ENCODE measurements around the gene RABIF. TPM values are rescaled to one million over a fixed set of nuclear protein-coding genes. Genes with fewer than 3 reads are reported as not detected.

The RABIF gene
- total RNA-seq, 2 donors from 2014 or later = 7.8 to 8.2 TPM

GRCh38 chr1:202926581-202927491, 37.9 kb upstream of the RABIF start, which contains the start of gene KLHL12:
Gene KLHL12, minus strand, starts transcription at chr1:202927234. Its CDS starts 2,072 bp downstream, at chr1:202925162.
- Mint-ChIP-seq H3K27me3 (ENCODE audit: insufficient read depth) (peaks cover 3% of the 10 kb centered on the region), H3K9me3 (no peaks in the 10 kb centered on the region), H3K36me3 (ENCODE audit: low read depth) (peaks cover 17% of the 10 kb centered on the region), H3K27ac (peak within 1 kb of the TSS; percentile 96), H3K4me3 (peak within 1 kb of the TSS; percentile 88), H3K4me1 (no peaks in the 10 kb centered on the region)
- DNase-seq = peak; percentile 99
- H3K9ac ChIP-seq (ENCODE audit: extremely low read depth, low read length, poor library complexity, severe bottlenecking) = peak within 1 kb of the TSS; percentile 73
- peaks cover 21% of the 10 kb centered on the region for H3K36me3 ChIP-seq (ENCODE audit: control insufficient read depth, insufficient read depth, low read length)
- H3K9me3 ChIP-seq (ENCODE audit: control insufficient read depth, low read length) = no peaks in the 10 kb centered on the region
- H3K27ac ChIP-seq (ENCODE audit: low read depth, low read length) = peak within 1 kb of the TSS; percentile 72
- peak within 1 kb of the TSS; percentile 96 for H3K4me3 ChIP-seq (ENCODE audit: low read length)
- no peaks in the 10 kb centered on the region for H3K27me3 ChIP-seq (ENCODE audit: control insufficient read depth, insufficient read depth, low read length, poor library complexity, severe bottlenecking)
- WGBS, 2 experiments (ENCODE audit: insufficient coverage in 1 of 2, insufficient read length in 1 of 2) = 2% methylated on average over 22 to 56 of the region's 57 CpGs
- TF ChIP-seq CTCF (conservative IDR thresholded peaks at IDR 0.05) = peak; percentile 90
- no peaks in the 10 kb centered on the region for H3K4me1 ChIP-seq (ENCODE audit: control insufficient read depth, insufficient read depth, low read length)

GRCh38 chr1:202923533-202923932, 34.6 kb upstream of the RABIF start:
- peaks cover 33% of the 10 kb centered on the region for H3K36me3 ChIP-seq (ENCODE audit: control insufficient read depth, insufficient read depth, low read length)
- H3K9ac ChIP-seq (ENCODE audit: extremely low read depth, low read length, poor library complexity, severe bottlenecking) = no peak overlapping the region
- TF ChIP-seq CTCF (conservative IDR thresholded peaks at IDR 0.05) = no peak
- no peaks in the 10 kb centered on the region for H3K4me1 ChIP-seq (ENCODE audit: control insufficient read depth, insufficient read depth, low read length)
- no peak for DNase-seq
- Mint-ChIP-seq H3K9me3 (no peaks in the 10 kb centered on the region), H3K27me3 (ENCODE audit: insufficient read depth) (no peaks in the 10 kb centered on the region), H3K4me3 (no peak overlapping the region), H3K27ac (no peak overlapping the region), H3K4me1 (no peaks in the 10 kb centered on the region), H3K36me3 (ENCODE audit: low read depth) (peaks cover 31% of the 10 kb centered on the region)
- no peaks in the 10 kb centered on the region for H3K9me3 ChIP-seq (ENCODE audit: control insufficient read depth, low read length)
- no peaks in the 10 kb centered on the region for H3K27me3 ChIP-seq (ENCODE audit: control insufficient read depth, insufficient read depth, low read length, poor library complexity, severe bottlenecking)
- H3K4me3 ChIP-seq (ENCODE audit: low read length) = no peak overlapping the region
- 100% methylated on average over 2 of the region's 3 CpGs; no CpG with 5 or more reads in 1 of the 2 experiments for WGBS, 2 experiments (ENCODE audit: insufficient coverage in 1 of 2, insufficient read length in 1 of 2)
- no peak overlapping the region for H3K27ac ChIP-seq (ENCODE audit: low read depth, low read length)

- Histone ChIP-seq H3K4me3 (ENCODE audit: low read length) (no peak overlapping the region), H3K36me3 (ENCODE audit: control insufficient read depth, insufficient read depth, low read length) (peaks cover 68% of the 10 kb centered on the region), H3K4me1 (ENCODE audit: control insufficient read depth, insufficient read depth, low read length) (no peaks in the 10 kb centered on the region), H3K9me3 (ENCODE audit: control insufficient read depth, low read length) (no peaks in the 10 kb centered on the region), H3K9ac (ENCODE audit: extremely low read depth, low read length, poor library complexity, severe bottlenecking) (no peak overlapping the region), H3K27me3 (ENCODE audit: control insufficient read depth, insufficient read depth, low read length, poor library complexity, severe bottlenecking) (no peaks in the 10 kb centered on the region), H3K27ac (ENCODE audit: low read depth, low read length) (no peak overlapping the region)
- Mint-ChIP-seq H3K9me3 (no peaks in the 10 kb centered on the region), H3K27ac (no peak overlapping the region), H3K4me3 (no peak overlapping the region), H3K4me1 (no peaks in the 10 kb centered on the region), H3K36me3 (ENCODE audit: low read depth) (peaks cover 48% of the 10 kb centered on the region), H3K27me3 (ENCODE audit: insufficient read depth) (no peaks in the 10 kb centered on the region)
- DNase-seq = no peak
- no peak for TF ChIP-seq CTCF (conservative IDR thresholded peaks at IDR 0.05)
Measured at GRCh38 chr1:202919615-202920014, 30.7 kb upstream of the RABIF start.

All from endodermal cell (in vitro differentiated cells).